GM19324 (cell line): ENCODE measurements around the gene PFN3.
"Not testable (repeated sequence)": the region's sequence is repeated elsewhere in the genome, so short reads cannot be mapped to it uniquely, and the experiment has no call there.

Experiments used
- ATAC-seq: cut with Tn5 transposase; IDR thresholded peaks from one replicate; pipeline ENCODE4 v1.9.1; 2021; ENCODE audit warnings: mild to moderate bottlenecking, moderate library complexity; ENCODE audit not compliant: unreplicated experiment, low FRiP score

PFN3 gene

GRCh38 chr5:177375516-177375915 is 24.9 kb downstream of the PFN3 start:
- not testable (repeated sequence) for ATAC-seq

GRCh38 chr5:177374211-177374610 is 26.2 kb downstream of the PFN3 start:
- no peak for ATAC-seq

- no peak for ATAC-seq
Measured at GRCh38 chr5:177373806-177374205, 26.7 kb downstream of the PFN3 start.

GRCh38 chr5:177372910-177373309 is 27.6 kb downstream of the PFN3 start:
- ATAC-seq = no peak

- ATAC-seq = no peak
Measured at GRCh38 chr5:177372034-177372896, 28.2 kb downstream of the PFN3 start.

GRCh38 chr5:177371120-177372033 is 29.1 kb downstream of the PFN3 start:
- ATAC-seq = no peak

GRCh38 chr5:177370488-177371119 is 29.9 kb downstream of the PFN3 start:
- ATAC-seq = peak; percentile 65

GRCh38 chr5:177369645-177370440 is 30.6 kb downstream of the PFN3 start:
- no peak for ATAC-seq

GRCh38 chr5:177368869-177369644 is 31.4 kb downstream of the PFN3 start:
- no peak for ATAC-seq

- no peak for ATAC-seq
Measured at GRCh38 chr5:177367981-177368868, 32.2 kb downstream of the PFN3 start.

- ATAC-seq = no peak
Measured at GRCh38 chr5:177367323-177367848, 33.1 kb downstream of the PFN3 start.

GRCh38 chr5:177366528-177367322 is 33.7 kb downstream of the PFN3 start:
- no peak for ATAC-seq

- no peak for ATAC-seq
Measured at GRCh38 chr5:177365845-177366527, 34.5 kb downstream of the PFN3 start.

GRCh38 chr5:177364159-177364962 is 36.1 kb downstream of the PFN3 start:
- no peak for ATAC-seq

- no peak for ATAC-seq
Measured at GRCh38 chr5:177363565-177363964, 36.9 kb downstream of the PFN3 start.
